K562 (cell line): ENCODE measurements around the gene TMEM214. TPM values are rescaled to one million over a fixed set of nuclear protein-coding genes. Genes with fewer than 3 reads are reported as not detected.
A peak's percentile ranks its signal among the peaks of the same experiment; 100 is the strongest.

Experiments used
- EGR1 ChIP-seq: fragments of 450-650 bp; conservative IDR thresholded peaks from 2 replicates; pipeline ENCODE4 v1.6.1; 2017; ENCODE audit warnings: mild to moderate bottlenecking
- ETV5 ChIP-seq: sonication (generic); formaldehyde crosslinking; IDR thresholded peaks from 2 replicates; pipeline ENCODE4 v1.4.0; 2020; ENCODE audit warnings: low read depth, mild to moderate bottlenecking, missing genetic modification reagents
- GABPA ChIP-seq: fragments of 200-800 bp; sonication (Bioruptor generic); conservative IDR thresholded peaks from 2 replicates; pipeline ENCODE4 v1.6.1; 2016; ENCODE audit warnings: low read depth, missing genetic modification characterization, missing compliant biosample characterization
- NBN ChIP-seq: fragments of 450-650 bp; IDR thresholded peaks from 2 replicates; pipeline ENCODE4 v1.6.1; 2016; ENCODE audit warnings: low read depth, mild to moderate bottlenecking
- RERE ChIP-seq: sonication (generic); formaldehyde crosslinking; IDR thresholded peaks from 2 replicates; pipeline ENCODE4 v1.8.0; 2023; ENCODE audit warnings: missing genetic modification reagents, mild to moderate bottlenecking, borderline replicate concordance
- polyA plus RNA-seq, 8 experiments: library from polyadenylated mRNA; depleted of rRNA in 4 of 8; stranded (reverse) in 5 of 8; unstranded in 3 of 8; fragments of >200 nt; fragmentation: Nextera tagmentation in 2 of 8; fragmentation: Illumina TruSeq in 1 of 8; extraction: Ambion mirVana in 2 of 8; extraction: Trizol in 1 of 8; gene quantifications; 2 replicates each; pipeline versions ENCODE4 v1.2.1 to v1.2.3, GENCODE V29; 2011 to 2014; ENCODE audit warnings: inconsistent platforms in 1 of 8, missing spikeins in 1 of 8
- total RNA-seq, 7 experiments: library from RNA; depleted of rRNA in 6 of 7; stranded (reverse); fragments of >200 nt in 6 of 7; fragmentation: Illumina TruSeq in 2 of 7; extraction: Trizol in 2 of 7; gene quantifications; 2 replicates each; pipeline versions ENCODE4 v1.2.1 to v1.2.3, GENCODE V29; 2011 to 2021; ENCODE audit warnings: low replicate concordance in 1 of 7
- TF ChIP-seq, protein P1 (sequence below), 2 experiments: fragments of 250-450 bp in 1 of 2; fragments of 450-650 bp in 1 of 2; sonication (Bioruptor Pico) in 1 of 2; IDR thresholded peaks; 2 replicates each; pipeline versions ENCODE4 v1.6.1 to v1.8.0; 2016 to 2021; ENCODE audit warnings: mild to moderate bottlenecking in 2 of 2, moderate library complexity in 2 of 2, missing compliant biosample characterization in 1 of 2, missing genetic modification characterization in 1 of 2
- TF ChIP-seq, protein P2 (sequence below): fragments of 450-650 bp; IDR thresholded peaks from one replicate; pipeline ENCODE4 v1.6.1; 2018; ENCODE audit warnings: mild to moderate bottlenecking, moderate library complexity; ENCODE audit not compliant: partially characterized antibody
- TF ChIP-seq, protein P3 (sequence below), 2 experiments: fragments of 450-650 bp; IDR thresholded peaks; 2 replicates each; pipeline ENCODE4 v1.6.1; 2018; ENCODE audit warnings: mild to moderate bottlenecking in 2 of 2, low read depth in 1 of 2; ENCODE audit not compliant: partially characterized antibody in 2 of 2
- TF ChIP-seq, protein P4 (sequence below), 2 experiments: fragments of 450-650 bp in 1 of 2; IDR thresholded peaks; 2 replicates each; pipeline ENCODE4 v1.6.1; 2011 to 2017; ENCODE audit warnings: low read depth in 2 of 2, antibody characterized with exemption in 1 of 2, borderline replicate concordance in 1 of 2, low read length in 1 of 2, mild to moderate bottlenecking in 1 of 2, mixed read lengths in 1 of 2; ENCODE audit not compliant: control insufficient read depth in 1 of 2

Gene TMEM214
- total and polyA plus RNA-seq, 9 of the 15 experiments (the other 6 are each of a cell fraction or from before 2014, with no cell fraction given), result 11.4 to 81.4 (median 44.1) TPM

GRCh38 chr2:27006602-27007415 is 26.0 kb upstream of the TMEM214 start (continued):
- TF ChIP-seq, protein P1, sequence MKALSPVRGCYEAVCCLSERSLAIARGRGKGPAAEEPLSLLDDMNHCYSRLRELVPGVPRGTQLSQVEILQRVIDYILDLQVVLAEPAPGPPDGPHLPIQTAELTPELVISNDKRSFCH (CRISPR knock-in tag; IDR thresholded peaks at IDR 0.05), result no peak
- TF ChIP-seq, protein P1 (tag; IDR thresholded peaks at IDR 0.05), result no peak; the same call in 1 of the 2 replicates
- TF ChIP-seq EGR1 (no peak), RERE (CRISPR knock-in tag) (no peak), ETV5 (CRISPR knock-in tag) (no peak), GABPA (tag) (0 out of 2 replicates have a peak, but pooled peaks have one; percentile 37), NBN (peak; percentile 22; the same call in 1 of the 2 replicates)
- TF ChIP-seq, protein P2, sequence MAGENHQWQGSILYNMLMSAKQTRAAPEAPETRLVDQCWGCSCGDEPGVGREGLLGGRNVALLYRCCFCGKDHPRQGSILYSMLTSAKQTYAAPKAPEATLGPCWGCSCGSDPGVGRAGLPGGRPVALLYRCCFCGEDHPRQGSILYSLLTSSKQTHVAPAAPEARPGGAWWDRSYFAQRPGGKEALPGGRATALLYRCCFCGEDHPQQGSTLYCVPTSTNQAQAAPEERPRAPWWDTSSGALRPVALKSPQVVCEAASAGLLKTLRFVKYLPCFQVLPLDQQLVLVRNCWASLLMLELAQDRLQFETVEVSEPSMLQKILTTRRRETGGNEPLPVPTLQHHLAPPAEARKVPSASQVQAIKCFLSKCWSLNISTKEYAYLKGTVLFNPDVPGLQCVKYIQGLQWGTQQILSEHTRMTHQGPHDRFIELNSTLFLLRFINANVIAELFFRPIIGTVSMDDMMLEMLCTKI, result no peak
- TF ChIP-seq, protein P3, sequence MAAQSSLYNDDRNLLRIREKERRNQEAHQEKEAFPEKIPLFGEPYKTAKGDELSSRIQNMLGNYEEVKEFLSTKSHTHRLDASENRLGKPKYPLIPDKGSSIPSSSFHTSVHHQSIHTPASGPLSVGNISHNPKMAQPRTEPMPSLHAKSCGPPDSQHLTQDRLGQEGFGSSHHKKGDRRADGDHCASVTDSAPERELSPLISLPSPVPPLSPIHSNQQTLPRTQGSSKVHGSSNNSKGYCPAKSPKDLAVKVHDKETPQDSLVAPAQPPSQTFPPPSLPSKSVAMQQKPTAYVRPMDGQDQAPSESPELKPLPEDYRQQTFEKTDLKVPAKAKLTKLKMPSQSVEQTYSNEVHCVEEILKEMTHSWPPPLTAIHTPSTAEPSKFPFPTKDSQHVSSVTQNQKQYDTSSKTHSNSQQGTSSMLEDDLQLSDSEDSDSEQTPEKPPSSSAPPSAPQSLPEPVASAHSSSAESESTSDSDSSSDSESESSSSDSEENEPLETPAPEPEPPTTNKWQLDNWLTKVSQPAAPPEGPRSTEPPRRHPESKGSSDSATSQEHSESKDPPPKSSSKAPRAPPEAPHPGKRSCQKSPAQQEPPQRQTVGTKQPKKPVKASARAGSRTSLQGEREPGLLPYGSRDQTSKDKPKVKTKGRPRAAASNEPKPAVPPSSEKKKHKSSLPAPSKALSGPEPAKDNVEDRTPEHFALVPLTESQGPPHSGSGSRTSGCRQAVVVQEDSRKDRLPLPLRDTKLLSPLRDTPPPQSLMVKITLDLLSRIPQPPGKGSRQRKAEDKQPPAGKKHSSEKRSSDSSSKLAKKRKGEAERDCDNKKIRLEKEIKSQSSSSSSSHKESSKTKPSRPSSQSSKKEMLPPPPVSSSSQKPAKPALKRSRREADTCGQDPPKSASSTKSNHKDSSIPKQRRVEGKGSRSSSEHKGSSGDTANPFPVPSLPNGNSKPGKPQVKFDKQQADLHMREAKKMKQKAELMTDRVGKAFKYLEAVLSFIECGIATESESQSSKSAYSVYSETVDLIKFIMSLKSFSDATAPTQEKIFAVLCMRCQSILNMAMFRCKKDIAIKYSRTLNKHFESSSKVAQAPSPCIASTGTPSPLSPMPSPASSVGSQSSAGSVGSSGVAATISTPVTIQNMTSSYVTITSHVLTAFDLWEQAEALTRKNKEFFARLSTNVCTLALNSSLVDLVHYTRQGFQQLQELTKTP (IDR thresholded peaks at IDR 0.05; ENCODE audit: low read depth in 1 of 2, partially characterized antibody in 2 of 2), result no peak
- TF ChIP-seq, protein P4, sequence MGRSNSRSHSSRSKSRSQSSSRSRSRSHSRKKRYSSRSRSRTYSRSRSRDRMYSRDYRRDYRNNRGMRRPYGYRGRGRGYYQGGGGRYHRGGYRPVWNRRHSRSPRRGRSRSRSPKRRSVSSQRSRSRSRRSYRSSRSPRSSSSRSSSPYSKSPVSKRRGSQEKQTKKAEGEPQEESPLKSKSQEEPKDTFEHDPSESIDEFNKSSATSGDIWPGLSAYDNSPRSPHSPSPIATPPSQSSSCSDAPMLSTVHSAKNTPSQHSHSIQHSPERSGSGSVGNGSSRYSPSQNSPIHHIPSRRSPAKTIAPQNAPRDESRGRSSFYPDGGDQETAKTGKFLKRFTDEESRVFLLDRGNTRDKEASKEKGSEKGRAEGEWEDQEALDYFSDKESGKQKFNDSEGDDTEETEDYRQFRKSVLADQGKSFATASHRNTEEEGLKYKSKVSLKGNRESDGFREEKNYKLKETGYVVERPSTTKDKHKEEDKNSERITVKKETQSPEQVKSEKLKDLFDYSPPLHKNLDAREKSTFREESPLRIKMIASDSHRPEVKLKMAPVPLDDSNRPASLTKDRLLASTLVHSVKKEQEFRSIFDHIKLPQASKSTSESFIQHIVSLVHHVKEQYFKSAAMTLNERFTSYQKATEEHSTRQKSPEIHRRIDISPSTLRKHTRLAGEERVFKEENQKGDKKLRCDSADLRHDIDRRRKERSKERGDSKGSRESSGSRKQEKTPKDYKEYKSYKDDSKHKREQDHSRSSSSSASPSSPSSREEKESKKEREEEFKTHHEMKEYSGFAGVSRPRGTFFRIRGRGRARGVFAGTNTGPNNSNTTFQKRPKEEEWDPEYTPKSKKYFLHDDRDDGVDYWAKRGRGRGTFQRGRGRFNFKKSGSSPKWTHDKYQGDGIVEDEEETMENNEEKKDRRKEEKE (IDR thresholded peaks at IDR 0.05; ENCODE audit: borderline replicate concordance in 1 of 2, control insufficient read depth in 1 of 2, low read depth in 2 of 2, low read length in 1 of 2), result no peak
